ENCODE measurements around the gene PLAGL2.

Gene PLAGL2

GRCh38 chr20:32231847-32232246 lies 24.3 kb upstream of the PLAGL2 start:
- DNase-seq (ENCODE audit: low read depth): peak; percentile 21
- TF ChIP-seq CTCF (IDR thresholded peaks at IDR 0.05; ENCODE audit: low read length, missing control alignments): no peak
- no peak overlapping the region for H3K4me3 ChIP-seq (replicated peaks; ENCODE audit: low read depth, low read length)

- DNase-seq (ENCODE audit: low read depth): no peak
Observed at GRCh38 chr20:32231245-32231644, 23.7 kb upstream of the PLAGL2 start.

GRCh38 chr20:32230707-32231106 lies 23.2 kb upstream of the PLAGL2 start:
- no peak for DNase-seq (ENCODE audit: low read depth)
- TF ChIP-seq CTCF (IDR thresholded peaks at IDR 0.05; ENCODE audit: low read length, missing control alignments): no peak
- no peak overlapping the region for H3K4me3 ChIP-seq (replicated peaks; ENCODE audit: low read depth, low read length)

More at GRCh38 chr20:32231245-32231644, 23.7 kb upstream of the PLAGL2 start:
- no peak overlapping the region for H3K4me3 ChIP-seq (replicated peaks; ENCODE audit: low read depth, low read length)
- TF ChIP-seq CTCF (IDR thresholded peaks at IDR 0.05; ENCODE audit: low read length, missing control alignments): no peak

GRCh38 chr20:32229251-32229747 lies 21.8 kb upstream of the PLAGL2 start:
- H3K4me3 ChIP-seq (replicated peaks; ENCODE audit: low read depth, low read length): no peak overlapping the region
- no peak for DNase-seq (ENCODE audit: low read depth)
- no peak for TF ChIP-seq CTCF (IDR thresholded peaks at IDR 0.05; ENCODE audit: low read length, missing control alignments)

GRCh38 chr20:32227744-32228688 lies 20.5 kb upstream of the PLAGL2 start:
- H3K4me3 ChIP-seq (replicated peaks; ENCODE audit: low read depth, low read length): no peak overlapping the region
- TF ChIP-seq CTCF (IDR thresholded peaks at IDR 0.05; ENCODE audit: low read length, missing control alignments): no peak
- DNase-seq (ENCODE audit: low read depth): peak; percentile 56

GRCh38 chr20:32227306-32227705 lies 19.8 kb upstream of the PLAGL2 start:
- no peak for TF ChIP-seq CTCF (IDR thresholded peaks at IDR 0.05; ENCODE audit: low read length, missing control alignments)
- H3K4me3 ChIP-seq (replicated peaks; ENCODE audit: low read depth, low read length): no peak overlapping the region
- no peak for DNase-seq (ENCODE audit: low read depth)

Measured in fibroblast of pulmonary artery (primary cell).